AG08395 (cell line): ENCODE results near the gene HORMAD2.
A peak's percentile ranks its signal among the peaks of the same experiment; 100 is the strongest.

ENCODE experiments used
- DNase-seq: peaks from one replicate; pipeline ENCODE4 v3.0.0; 2012; ENCODE audit warnings: mixed read lengths, low spot score

The HORMAD2 gene

DNA sequence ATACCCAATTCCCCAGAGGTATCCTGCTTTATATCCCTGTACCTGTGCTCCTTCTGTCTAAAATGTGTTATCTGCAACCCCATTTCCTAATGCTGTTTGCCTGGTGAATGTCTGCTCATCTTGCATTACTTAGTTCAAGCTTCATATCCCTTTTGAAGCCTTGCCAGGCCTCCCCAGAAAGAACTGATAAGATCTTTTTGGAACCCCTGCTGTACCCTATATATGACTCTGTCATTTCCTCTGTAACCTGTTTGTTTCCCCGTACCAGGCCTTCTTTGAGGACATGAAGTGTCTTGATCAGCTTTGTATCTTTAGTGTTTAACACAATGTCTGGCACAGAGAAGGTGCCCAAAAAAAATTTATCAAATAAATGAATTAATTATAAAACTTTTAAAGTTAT lies 88.7 kb downstream of the HORMAD2 start:
- no peak for DNase-seq

DNA sequence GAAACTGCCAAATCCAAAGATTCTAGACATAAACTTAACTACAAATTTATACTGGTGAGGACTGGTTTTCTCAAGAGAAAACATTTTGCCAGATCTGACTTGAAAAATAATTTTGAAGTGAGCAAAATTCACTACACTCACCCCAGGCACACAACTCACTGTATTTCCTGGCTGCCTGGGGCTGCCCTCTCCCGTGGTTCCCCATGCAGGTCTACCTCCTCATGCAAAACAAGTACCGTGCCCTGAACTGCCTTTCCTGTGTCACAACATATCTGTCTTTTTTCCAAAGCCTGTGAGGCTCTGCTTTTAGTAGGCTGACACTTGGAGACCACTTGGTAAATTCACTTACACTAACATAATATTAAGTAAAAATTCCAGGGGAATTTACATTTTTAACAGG lies 89.9 kb downstream of the HORMAD2 start:
- no peak for DNase-seq

DNA sequence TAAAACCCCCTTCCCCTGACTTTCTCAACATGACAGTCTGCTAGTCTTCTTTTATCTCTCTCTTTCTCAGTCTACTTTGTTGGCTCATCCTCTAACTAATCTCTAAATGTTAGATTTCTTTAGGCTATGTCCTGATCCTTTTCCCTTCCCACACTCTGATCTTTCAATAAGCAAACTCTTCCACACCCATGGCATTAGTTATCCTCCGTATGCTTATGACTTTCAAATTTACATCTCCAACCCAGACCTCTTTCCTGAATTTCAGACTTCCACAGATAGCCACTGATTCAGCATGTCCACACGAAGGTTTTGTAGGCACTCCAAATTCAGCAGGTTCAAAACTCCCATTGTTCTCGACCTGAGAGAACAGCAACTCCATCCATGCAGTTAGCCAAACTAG lies 90.7 kb downstream of the HORMAD2 start:
- DNase-seq = no peak

DNA sequence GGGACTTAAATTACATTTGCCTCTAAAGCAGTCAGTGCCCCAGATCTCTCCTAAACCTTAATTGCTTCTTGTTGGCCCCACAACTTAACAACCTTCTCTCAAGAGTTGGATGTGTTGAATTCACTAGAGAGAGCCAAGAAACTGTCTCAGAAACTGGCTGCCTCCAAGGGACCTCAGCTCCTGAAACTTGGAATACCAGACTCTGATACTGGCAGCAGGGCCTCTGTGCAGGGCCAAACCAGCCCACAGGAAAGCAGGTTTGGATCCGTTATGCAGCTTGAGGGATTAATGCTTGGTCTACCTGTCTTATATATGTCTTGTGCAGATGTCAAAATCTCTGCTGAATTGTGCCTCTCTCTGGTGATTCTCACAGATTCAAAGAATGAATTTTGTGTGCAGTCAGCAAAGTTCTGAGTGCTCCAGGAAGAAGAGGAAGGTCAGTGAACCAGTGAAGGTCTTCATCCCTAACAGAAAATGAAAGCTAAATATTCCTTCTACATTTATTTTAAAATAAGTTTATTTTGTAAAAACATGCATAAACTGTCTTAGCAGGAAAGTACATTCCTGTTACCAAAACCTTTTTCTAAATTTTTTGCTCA lies 95.5 kb downstream of the HORMAD2 start:
- DNase-seq = no peak

DNA sequence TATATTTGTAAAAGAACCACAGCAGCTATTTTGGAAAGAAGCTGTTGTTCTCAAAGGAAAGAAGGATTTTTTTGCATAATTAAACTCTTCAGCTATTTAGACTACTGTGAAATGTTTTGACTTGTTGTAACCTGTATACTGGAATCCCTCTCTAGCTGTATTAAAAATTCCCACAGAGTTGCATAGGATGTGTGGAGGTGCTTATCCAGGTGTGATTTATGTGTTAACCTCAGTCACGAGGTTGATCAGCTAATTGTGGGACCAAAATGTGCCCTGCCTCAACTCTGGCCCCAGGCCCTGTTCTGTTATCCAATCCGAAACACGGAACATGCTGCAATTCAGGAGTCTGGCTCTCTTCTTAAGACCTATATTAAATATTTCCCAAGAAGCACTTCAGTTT lies 96.2 kb downstream of the HORMAD2 start:
- no peak for DNase-seq

DNA sequence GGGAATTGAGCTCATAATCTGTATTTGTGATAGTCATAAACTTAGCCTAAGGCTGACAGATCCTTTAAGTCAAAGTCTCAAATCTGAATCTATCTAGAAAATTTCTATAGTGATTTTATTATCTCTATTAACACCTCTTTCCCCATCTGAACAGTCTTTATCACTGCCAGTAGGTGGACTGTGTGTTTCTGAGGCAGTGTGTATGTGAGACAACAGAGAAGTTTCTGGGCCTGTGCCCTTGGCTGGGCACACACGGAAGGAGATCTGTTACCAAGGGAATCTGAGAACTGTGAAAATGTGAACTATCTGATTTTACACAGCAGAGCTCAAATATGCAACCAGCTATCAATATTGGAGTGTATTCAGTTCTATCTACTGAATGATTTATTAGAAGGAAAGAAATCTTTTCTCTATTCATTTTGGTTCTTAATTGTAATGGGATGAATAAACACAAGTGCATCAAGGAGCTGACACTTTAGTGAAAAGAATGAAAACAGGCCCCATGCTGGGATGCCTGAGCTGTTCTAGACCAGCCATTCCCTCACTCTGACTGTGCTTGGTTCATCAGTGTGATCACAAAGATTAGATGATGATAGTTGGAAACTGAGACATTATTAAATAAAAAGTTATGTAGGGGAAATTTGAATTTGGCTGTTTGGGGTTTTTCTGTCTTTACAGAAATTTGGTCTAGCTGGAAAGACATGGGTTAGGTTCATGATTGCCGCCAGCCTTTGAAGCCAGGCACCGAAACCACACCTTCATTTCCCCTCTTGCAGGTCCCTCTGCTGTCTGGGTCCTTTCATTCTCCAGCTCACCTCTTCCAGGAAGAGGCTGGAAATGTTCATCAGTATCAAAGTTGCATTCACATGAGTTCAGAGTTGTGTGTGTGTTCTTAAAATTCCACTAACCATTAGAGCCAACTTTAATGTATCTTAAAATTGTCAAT lies 98.2 kb downstream of the HORMAD2 start:
- DNase-seq = no peak

DNA sequence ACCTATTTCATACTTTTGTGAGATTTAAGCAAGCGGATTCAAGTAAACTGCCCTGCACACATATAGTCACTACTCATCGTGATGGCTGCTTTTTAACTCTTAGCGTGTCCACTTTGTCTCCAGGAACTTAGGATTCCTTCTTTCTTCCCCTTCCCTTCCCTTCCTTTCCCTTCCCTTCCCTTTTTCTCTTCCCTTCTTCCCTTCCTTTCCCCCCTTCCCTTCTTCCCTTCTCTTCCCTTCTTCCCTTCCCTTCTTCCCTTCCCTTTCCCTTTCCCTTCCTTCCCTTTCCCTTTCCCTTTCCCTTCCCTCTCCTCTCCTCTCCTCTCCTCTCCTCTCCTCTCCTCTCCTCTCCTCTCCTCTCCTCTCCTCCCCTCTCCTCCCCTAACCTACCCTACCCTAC lies 100.4 kb downstream of the HORMAD2 start:
- DNase-seq = no peak

DNA sequence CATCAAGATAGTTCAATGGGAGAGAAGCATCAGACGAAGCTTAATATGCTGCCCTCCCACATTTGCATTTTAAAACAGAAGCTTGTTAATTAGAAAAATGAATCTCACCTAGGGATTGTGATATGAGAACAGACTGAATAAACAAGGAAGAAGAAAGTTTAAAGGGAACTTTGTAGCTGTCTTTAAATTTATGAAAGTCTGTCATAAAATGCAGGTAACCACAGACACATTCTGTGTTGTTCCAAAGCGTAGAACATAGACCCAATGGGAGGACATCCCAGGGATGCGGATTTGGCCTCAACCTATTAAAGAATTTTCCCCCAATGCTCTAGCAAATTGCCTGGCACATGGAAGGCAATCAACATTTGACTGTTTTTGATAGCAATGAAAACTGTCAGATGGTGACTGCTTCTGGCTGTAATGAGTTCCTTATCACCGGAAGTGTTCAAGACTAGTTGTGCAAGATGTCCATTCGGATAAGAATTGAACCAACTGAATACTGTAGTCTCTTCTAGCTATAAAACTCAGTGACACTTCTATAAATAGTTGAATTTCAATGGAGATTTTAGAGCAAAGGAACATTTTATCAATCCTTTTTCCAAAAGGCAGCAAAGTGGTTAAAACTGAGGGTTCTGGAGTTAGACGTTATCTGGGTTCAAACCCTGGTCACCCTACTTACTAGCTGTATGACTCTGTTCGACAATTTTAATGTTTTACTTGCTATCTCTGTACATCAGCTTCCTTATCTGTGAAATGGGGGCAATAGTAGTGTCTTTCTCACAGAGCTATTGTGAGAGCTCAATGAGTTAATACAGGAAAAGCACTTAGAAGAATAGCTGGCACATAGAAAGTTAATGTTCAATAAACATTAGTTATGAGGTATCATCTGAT lies 101.4 kb downstream of the HORMAD2 start:
- no peak for DNase-seq

DNA sequence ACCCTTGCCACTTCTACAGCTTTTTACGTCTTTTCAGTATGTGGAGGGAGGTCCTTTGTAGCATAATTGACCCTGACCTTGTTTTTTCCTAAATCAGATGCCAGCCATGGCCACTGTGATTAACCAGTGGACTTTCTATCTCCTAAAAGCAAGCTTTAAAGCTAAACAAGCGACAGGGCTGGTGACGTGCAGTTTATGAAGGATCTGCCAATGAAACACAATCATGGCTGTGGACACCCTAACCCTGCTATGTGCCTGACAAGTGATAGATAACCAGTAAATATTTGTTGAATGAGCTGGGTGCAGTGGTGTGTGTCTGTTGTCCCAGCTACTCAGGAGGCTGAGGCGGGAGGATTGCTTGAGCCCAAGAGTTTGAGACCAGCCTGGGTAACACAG lies 102.1 kb downstream of the HORMAD2 start:
- no peak for DNase-seq

DNA sequence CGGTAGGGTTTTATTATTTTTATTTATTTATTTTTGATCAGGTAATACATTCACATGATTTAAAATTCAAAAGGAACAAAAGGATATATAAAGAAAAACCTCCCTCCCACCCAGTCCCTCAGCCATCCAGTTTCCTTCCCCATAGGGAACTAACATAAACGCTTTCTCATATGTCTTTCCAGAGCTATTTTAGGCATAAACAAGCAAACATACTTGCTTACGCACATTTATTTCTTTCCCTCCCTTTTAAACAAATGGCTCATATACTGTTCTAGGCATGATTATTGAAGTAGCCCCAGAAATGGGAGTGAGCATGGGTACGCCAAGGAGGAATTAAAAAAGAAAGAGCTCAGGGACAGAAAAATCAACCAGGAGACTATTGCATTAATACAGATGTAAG lies 102.6 kb downstream of the HORMAD2 start:
- DNase-seq = no peak

DNA sequence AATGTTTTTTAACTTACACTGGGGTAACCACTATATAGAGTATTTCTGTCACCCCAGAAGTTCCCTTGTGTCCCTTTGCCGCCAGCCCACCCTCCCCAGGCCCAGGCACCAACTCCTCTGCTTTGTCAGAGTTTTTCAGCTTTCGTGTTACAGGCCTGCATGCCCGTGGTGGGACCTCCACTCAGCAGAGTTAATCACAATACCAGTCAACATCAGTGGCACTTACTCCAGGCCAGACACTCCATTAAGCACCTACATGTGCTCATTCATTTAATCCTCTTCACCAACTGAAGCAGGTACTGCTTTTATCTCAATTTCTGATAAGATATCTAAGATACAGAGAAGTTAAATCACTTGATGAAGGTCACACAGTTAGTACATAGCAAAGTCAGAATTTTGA lies 103.0 kb downstream of the HORMAD2 start:
- DNase-seq = no peak

DNA sequence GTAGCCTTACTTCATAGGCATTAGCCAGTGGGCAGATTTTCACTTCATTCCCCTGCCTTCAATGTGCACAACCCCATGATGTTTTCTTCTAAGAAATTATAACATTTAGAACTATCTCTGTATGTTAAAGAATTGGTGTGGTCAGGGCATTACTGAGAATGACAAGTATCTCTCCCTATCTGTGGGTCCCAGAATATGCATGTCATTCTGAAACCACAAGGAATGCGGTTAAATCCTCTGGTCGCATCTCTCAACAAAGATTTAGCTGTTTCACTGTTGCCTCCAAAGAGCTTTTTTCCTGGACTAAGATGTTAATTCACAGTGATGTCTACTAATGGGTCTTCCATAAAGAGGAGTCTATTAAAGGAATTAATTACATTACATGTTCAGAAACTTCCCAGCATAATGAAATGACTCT lies 103.6 kb downstream of the HORMAD2 start:
- peak; percentile 21 for DNase-seq

DNA sequence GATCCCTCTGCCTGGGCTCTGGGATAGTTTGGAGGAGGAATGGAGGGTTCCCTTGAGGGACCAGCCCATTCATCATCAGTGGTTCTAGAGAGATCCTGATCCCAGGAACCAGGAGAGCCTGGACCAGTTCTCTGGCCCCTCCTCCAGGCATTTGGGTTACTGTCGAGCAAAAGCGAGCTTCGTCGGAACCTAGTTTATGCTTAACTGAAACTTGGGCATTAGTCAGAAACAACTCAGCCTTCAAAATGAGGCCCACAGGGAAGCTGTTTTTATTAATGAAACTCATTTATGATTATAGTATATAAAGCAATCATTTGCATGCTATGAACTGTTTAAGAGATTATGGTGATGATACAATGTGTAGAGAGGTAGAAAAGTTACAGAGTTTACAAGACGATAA lies 104.9 kb downstream of the HORMAD2 start:
- DNase-seq = no peak

DNA sequence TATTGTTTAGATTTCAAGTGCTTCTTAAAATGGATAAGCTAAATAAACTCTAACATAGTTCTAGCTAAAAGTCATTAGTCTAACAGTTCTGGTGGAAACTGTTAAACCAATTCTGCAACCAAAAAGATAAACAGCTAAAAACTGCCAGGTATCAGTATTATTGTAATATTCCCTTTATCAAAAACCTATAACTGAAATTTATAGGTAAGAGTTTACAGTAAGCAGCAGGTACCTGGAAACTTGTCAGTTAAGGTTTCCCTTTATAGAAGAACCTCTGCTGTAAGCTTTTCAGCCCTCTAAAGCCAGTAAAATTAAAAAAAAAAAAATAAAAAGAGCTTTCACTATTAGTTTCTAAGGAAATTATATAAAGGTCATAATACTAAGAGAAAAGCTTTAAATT lies 105.3 kb downstream of the HORMAD2 start:
- no peak for DNase-seq

DNA sequence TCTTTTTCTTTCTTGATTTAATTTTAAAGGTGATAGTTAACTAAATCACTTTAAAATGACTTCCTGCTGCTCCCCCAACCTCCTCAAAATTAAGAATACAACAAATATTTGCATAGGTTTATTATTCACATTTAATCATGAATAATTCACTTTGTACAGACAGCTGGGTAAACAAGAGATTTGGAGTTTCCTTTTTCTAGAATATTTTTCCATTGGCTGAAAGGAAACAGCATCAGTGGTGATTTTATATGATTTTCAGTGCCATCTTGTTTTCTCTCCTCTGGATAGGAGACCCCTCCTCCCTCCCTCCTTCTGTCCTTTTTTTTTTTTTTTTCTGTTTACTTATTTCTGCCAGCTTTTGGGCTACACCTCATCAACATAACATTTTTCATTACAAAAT lies 105.8 kb downstream of the HORMAD2 start:
- no peak for DNase-seq

DNA sequence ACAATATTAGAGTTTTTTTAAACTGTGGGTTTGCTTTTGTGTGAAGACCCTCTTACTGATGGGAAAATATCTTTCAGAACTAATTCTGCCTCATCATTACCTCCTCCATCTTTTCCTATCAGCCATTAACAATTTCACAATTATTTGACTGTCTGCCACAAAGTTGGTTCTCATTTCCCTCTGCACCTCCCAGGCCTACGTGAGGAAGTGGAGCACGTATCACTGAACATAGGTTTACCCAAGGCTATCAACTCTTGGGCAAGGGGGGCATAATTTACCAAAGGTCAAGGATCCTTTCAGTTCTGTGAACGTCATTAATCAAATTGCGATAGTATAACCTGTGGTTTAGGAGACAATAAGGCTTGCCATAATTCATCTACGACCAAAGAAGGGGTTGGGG lies 106.2 kb downstream of the HORMAD2 start:
- no peak for DNase-seq

DNA sequence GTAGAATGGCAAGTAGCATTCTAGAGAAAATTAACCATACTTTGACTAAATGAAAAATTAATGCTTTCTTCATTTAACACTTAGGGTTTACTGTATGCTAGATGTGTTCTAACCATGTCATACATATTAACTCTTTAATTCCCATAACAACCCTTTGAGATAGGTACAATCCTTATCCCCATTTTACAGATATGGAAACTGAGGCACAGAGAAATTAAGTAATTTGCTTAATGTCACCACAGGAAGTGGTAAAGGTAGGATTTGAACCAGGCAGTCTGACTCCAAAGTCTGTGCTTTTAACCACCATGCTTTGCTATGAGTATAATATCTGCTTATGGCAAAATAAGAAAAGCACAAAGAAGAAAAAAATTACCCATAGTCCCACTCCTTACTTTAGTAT lies 106.8 kb downstream of the HORMAD2 start:
- no peak for DNase-seq

DNA sequence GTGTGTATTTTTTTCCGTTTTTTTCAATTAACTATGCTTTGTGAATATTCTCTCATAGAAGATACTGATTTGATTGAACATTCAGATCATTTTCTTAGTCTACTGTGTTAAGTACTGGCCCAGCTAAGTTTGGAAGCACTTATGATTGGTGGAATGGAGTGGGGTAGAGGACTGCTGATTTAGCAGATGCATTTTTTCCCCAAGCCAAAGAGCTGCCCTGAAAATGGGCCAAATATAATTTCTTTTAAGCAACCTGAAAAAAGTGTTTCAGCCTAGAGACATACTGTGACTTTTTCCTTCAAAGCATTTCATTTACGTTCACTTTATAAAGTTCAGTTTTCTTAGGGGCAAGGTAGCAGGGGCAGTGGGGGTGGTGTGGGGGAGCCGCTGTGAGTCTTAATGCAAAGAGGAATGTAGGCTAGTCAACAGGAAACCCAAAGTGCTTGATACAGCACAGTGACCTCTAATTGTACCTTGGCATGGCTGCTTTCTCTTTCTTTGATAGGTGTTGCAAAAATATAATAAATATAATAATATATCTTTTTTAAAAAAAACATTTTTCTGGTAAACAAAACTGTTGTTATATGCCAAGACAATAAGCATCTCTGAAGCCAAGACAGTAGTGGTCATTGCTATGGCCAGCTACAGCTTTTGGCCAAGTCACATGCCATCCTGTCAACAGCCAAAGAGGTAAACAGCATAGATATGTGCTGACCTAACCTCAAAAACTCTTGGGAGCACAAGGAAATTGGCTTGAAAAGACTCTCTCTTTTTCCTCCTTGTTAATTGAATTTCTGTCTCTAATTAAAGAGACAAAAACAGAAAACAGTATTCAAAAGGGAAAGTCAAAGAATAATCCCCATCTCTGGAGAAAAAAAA lies 107.5 kb downstream of the HORMAD2 start:
- DNase-seq = peak; percentile 18

DNA sequence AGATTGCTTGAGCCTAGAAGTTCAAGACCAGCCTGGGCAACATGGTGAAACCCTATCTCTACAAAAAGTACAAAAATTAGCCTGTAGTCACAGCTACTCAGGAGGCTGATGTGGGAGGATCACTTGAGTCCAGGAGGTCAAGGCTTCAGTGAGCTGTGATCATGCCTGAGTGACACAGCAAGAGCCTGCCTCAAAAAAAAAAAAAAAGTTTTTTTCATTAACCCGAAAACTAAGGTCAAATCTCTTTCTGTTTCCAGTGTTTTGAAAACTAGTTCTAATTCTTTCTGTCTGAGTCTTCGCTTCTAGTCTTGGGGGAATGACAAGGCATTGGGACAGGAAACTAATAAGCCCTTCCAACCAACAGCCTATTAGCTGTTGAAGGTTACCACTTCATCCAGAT lies 108.6 kb downstream of the HORMAD2 start:
- no peak for DNase-seq

DNA sequence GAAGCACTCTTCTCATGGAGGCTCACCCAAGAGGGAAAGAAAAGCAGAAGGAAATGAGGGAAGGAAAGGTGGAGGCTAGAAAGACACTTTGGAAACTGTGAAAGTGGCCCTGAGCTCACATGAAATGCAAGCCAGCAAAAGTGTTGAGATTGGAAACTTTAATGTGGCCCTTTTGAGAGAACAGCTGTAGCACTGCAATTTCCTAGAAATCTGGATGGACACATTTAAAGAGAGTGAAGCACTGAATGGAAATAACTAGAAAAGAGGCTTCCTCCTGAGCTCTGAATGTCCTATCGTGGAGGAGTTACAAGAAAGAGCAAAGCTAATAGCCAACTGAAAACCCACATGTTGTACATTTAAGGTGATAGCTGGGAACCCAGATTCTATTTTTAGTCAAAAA lies 110.3 kb downstream of the HORMAD2 start:
- DNase-seq = no peak

DNA sequence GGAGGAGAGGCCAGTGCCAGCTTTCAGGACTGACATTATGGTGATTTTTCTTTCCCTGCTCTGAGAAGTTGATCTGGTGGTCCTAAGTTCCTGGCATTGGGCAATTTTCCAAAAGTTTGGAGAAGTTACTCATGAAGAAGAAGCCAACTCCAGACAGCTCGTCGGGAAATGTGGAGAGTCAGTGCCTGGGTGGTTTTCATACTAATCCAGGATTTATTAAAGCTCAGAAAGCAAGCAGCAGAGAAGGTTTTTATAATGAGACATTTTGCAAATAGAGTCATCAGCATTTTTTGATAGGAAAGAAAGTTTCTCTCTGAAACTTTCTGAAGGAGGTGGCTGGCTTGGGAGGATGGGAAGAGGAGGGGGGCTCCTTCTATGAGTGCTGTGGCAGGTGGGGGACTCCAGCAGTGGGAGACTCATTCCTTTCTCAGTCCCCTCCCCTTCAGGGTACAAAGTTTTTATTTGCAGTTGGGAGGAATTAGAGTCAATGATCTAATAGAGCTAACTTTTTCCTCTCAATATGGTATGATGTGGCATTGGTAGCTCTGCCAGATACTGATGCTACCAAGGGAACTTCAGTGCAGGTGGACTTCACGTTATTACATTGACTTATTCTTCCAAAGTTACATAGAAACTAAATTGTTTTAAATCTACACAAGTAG lies 110.9 kb downstream of the HORMAD2 start:
- DNase-seq = no peak
